Neutrophil (primary cell): Measurements from ENCODE around the gene RAB39A.
A peak's percentile ranks its signal among the peaks of the same experiment; 100 is the strongest.
"Not testable (repeated sequence)": the region's sequence is repeated elsewhere in the genome, so short reads cannot be mapped to it uniquely, and the experiment has no call there.

ENCODE experiments used
- H3K27ac ChIP-seq: fragments of 200-600 bp; sonication (generic); 2 replicates; pipeline ENCODE4 v1.5.1; 2016; ENCODE audit warnings: mild to moderate bottlenecking, moderate library complexity
- H3K27me3 ChIP-seq: fragments of 200-600 bp; sonication (generic); 2 replicates; pipeline ENCODE4 v1.6.0; 2016; ENCODE audit warnings: mild to moderate bottlenecking
- H3K36me3 ChIP-seq: fragments of 200-600 bp; sonication (generic); 2 replicates; pipeline ENCODE4 v1.5.1; 2017
- H3K4me1 ChIP-seq, 2 experiments: fragments of 200-600 bp in 1 of 2; sonication (generic) in 1 of 2; 1 replicate in 1 of 2; 2 replicates in 1 of 2; pipeline versions ENCODE4 v1.5.1 to v1.6.1; 2013 to 2016; ENCODE audit warnings: low read depth in 1 of 2, low read length in 1 of 2, mild to moderate bottlenecking in 1 of 2, moderate library complexity in 1 of 2; ENCODE audit not compliant: control insufficient read depth in 1 of 2, insufficient read depth in 1 of 2
- H3K4me3 ChIP-seq, 2 experiments: fragments of 200-600 bp in 1 of 2; sonication (generic) in 1 of 2; 1 replicate in 1 of 2; 2 replicates in 1 of 2; pipeline ENCODE4 v1.5.1; 2013 to 2016; ENCODE audit warnings: low read depth in 1 of 2, low read length in 1 of 2, mild to moderate bottlenecking in 1 of 2, moderate library complexity in 1 of 2
- H3K9me3 ChIP-seq: fragments of 200-600 bp; sonication (generic); 2 replicates; pipeline ENCODE4 v1.5.1; 2016
- CTCF ChIP-seq: fragments of 200-600 bp; sonication (generic); IDR thresholded peaks from 2 replicates; pipeline ENCODE4 v1.5.1; 2016; ENCODE audit warnings: antibody characterized with exemption

Gene RAB39A

GRCh38 chr11:107928767-107929507 is 689 bp downstream of the RAB39A start:
- peak overlapping the region; percentile 60 to 61 for H3K4me3 ChIP-seq
- peaks cover 67% of the 10 kb centered on the region for H3K27me3 ChIP-seq
- peaks cover 8 to 10% of the 10 kb centered on the region in 2 experiments for H3K4me1 ChIP-seq
- H3K36me3 ChIP-seq, result no peaks in the 10 kb centered on the region
- H3K9me3 ChIP-seq, result no peaks in the 10 kb centered on the region
- H3K27ac ChIP-seq, result no peak overlapping the region
- no peak for TF ChIP-seq CTCF

- H3K4me3 ChIP-seq, result no peak overlapping the region
These were observed 1.5 kb downstream of the RAB39A start for GRCh38 chr11:107929611-107930200.

DNA sequence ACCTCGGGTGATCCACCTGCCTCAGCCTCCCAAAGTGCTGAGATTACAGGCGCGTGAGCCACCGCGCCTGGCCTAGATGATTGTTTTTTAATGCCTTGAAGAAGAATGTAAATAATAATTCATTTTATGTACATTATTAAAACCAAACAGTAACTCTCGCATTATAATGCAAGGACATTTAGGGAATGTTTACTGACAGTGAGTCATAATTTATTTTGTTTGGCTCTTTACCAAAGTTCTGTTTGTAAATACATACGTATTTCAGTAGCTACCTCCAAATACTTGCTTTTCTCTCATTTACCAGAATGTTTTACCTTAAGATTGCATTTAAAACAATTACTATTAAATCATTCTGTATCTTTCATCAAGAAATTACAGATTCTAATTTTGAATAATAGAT is 3.0 kb downstream of the RAB39A start:
- no peak for TF ChIP-seq CTCF
- Histone ChIP-seq H3K4me3 (no peak overlapping the region), H3K27ac (no peak overlapping the region), H3K36me3 (no peaks in the 10 kb centered on the region), H3K27me3 (peaks cover 53% of the 10 kb centered on the region), H3K9me3 (no peaks in the 10 kb centered on the region), H3K4me1 (peaks cover 8 to 10% of the 10 kb centered on the region in 2 experiments)

More at GRCh38 chr11:107929611-107930200, 1.5 kb downstream of the RAB39A start:
- Histone ChIP-seq H3K27me3 (peaks cover 65% of the 10 kb centered on the region), H3K4me1 (peaks cover 8 to 10% of the 10 kb centered on the region in 2 experiments), H3K27ac (no peak overlapping the region), H3K9me3 (no peaks in the 10 kb centered on the region), H3K36me3 (no peaks in the 10 kb centered on the region)
- no peak for TF ChIP-seq CTCF

DNA sequence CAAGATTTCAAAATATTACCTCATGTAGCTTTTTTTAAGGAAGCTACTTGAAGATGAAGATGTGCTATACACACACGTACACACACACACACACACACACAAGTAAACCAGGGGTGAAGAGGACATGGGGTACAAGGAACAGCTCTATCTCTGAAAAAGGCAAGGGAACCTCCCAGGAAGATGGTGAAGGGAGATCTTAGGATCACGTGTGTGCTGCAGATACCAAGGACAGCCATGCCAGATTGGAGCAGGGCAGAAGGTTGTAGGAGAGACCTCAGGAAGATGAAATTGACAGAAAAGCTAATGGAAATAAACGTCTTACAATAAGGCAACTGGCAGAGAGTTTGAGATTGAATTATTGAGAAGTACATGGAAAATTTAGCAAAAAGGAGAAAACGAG is 19.7 kb downstream of the RAB39A start:
- Histone ChIP-seq H3K9me3 (no peaks in the 10 kb centered on the region), H3K27me3 (no peaks in the 10 kb centered on the region), H3K27ac (no peak overlapping the region), H3K36me3 (no peaks in the 10 kb centered on the region), H3K4me3 (no peak overlapping the region), H3K4me1 (no peaks in the 10 kb centered on the region)
- TF ChIP-seq CTCF, result no peak

GRCh38 chr11:107948328-107948727 is 20.1 kb downstream of the RAB39A start:
- not testable (repeated sequence) for H3K4me3 ChIP-seq, H3K4me1 ChIP-seq, H3K9me3 ChIP-seq, H3K27ac ChIP-seq, H3K27me3 ChIP-seq, H3K36me3 ChIP-seq

DNA sequence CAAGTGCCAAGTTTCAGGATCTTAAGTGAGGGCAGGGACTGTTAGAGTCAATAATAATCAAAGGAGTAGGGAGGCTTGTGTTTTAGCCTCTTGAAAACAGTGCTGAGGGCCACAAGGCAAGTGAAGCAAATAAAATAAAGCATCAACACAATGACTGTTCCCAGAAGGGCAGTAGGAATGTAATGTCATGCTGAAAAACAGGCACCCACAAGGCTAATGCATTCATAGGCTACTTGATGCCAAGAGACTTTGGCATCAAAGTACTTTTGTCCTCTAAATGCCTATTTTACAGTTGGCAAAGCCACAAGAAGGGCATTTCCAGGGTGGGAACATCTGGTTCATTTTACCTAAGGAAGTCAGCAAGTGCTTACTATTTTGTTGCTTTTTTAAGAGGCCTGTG is 22.9 kb downstream of the RAB39A start:
- no peak for TF ChIP-seq CTCF
- H3K36me3 ChIP-seq, result no peaks in the 10 kb centered on the region
- H3K4me1 ChIP-seq, result no peaks in the 10 kb centered on the region
- no peaks in the 10 kb centered on the region for H3K27me3 ChIP-seq
- H3K27ac ChIP-seq, result no peak overlapping the region
- H3K4me3 ChIP-seq, result no peak overlapping the region
- no peaks in the 10 kb centered on the region for H3K9me3 ChIP-seq
